Activated T-cell treated with anti-CD3 and anti-CD28 coated beads for 24 hours (primary cell): ENCODE results near the gene CBX4.
"Not testable (repeated sequence)": the region's sequence is repeated elsewhere in the genome, so short reads cannot be mapped to it uniquely, and the experiment has no call there.

Source experiments
- DNase-seq: peaks from one replicate; pipeline ENCODE4 v3.0.0-alpha.2; 2020; ENCODE audit warnings: low read depth

Gene CBX4

GRCh38 chr17:79859676-79860615 lies 20.7 kb upstream of the CBX4 start:
- no peak for DNase-seq

GRCh38 chr17:79857095-79857494 lies 17.9 kb upstream of the CBX4 start:
- DNase-seq: no peak

- no peak for DNase-seq
These were observed 16.3 kb upstream of the CBX4 start for GRCh38 chr17:79855331-79856124.

- DNase-seq: no peak
These were observed 15.1 kb upstream of the CBX4 start for GRCh38 chr17:79854080-79855060.

GRCh38 chr17:79853168-79853567 lies 13.9 kb upstream of the CBX4 start:
- not testable (repeated sequence) for DNase-seq

GRCh38 chr17:79852748-79853147 lies 13.5 kb upstream of the CBX4 start:
- no peak for DNase-seq

- DNase-seq: no peak
These were observed 12.2 kb upstream of the CBX4 start for GRCh38 chr17:79851461-79851817.

GRCh38 chr17:79850571-79851460 lies 11.6 kb upstream of the CBX4 start:
- no peak for DNase-seq

GRCh38 chr17:79849953-79850352 lies 10.7 kb upstream of the CBX4 start:
- no peak for DNase-seq

GRCh38 chr17:79848370-79848766 lies 9.1 kb upstream of the CBX4 start:
- DNase-seq: no peak

- no peak for DNase-seq
These were observed 8.6 kb upstream of the CBX4 start for GRCh38 chr17:79847698-79848369.

GRCh38 chr17:79845601-79845949 lies 6.3 kb upstream of the CBX4 start:
- no peak for DNase-seq

- no peak for DNase-seq
These were observed 5.8 kb upstream of the CBX4 start for GRCh38 chr17:79844869-79845600.

- DNase-seq: no peak
These were observed 4.9 kb upstream of the CBX4 start for GRCh38 chr17:79843816-79844800.

GRCh38 chr17:79843474-79843815 lies 4.2 kb upstream of the CBX4 start:
- DNase-seq: no peak

GRCh38 chr17:79842656-79843473 lies 3.6 kb upstream of the CBX4 start:
- DNase-seq: no peak

- DNase-seq: no peak
These were observed 3.0 kb upstream of the CBX4 start for GRCh38 chr17:79842136-79842655.
